Activated T-cell treated with anti-CD3 and anti-CD28 coated beads, Interleukin-2, amount 50 U/mL, for 4 hours (primary cell): Measurements from ENCODE around the gene DUSP10. TPM values are rescaled to one million over a fixed set of nuclear protein-coding genes. Genes with fewer than 3 reads are reported as not detected.

ENCODE experiments used
- ATAC-seq, 2 donors: fragments of 200-7000 bp; cut with Tn5 transposase; one replicate each; pipeline ENCODE4 v1.10.0; 2021
- DNase-seq: peaks from one replicate; pipeline ENCODE4 v3.0.0-alpha.2; 2020
- H3K27me3 Mint-ChIP-seq: one replicate; pipeline ENCODE4 v1.8.0; 2021; ENCODE audit warnings: low read depth, mixed read lengths
- H3K36me3 Mint-ChIP-seq: one replicate; pipeline ENCODE4 v1.8.0; 2022; ENCODE audit warnings: mixed read lengths; ENCODE audit not compliant: insufficient read depth
- H3K4me1 Mint-ChIP-seq: one replicate; pipeline ENCODE4 v1.8.0; 2021; ENCODE audit warnings: low read depth, mixed read lengths
- H3K4me3 Mint-ChIP-seq: one replicate; pipeline ENCODE4 v1.8.0; 2021; ENCODE audit warnings: mild to moderate bottlenecking, moderate library complexity, mixed read lengths
- H3K9me3 Mint-ChIP-seq: one replicate; pipeline ENCODE4 v1.8.0; 2021; ENCODE audit warnings: mixed read lengths
- total RNA-seq, 3 donors: library from RNA; stranded (reverse); gene quantifications; one replicate each; pipeline ENCODE4 v1.2.1, GENCODE V29; 2021

The DUSP10 gene
- total RNA-seq, 3 donors from 2014 or later: 9.4 to 17.1 (median 12.4) TPM

- ATAC-seq: no peak
- Mint-ChIP-seq H3K27me3 (no peaks in the 10 kb centered on the region), H3K9me3 (no peaks in the 10 kb centered on the region), H3K4me3 (no peak overlapping the region), H3K36me3 (peaks cover 39% of the 10 kb centered on the region), H3K4me1 (peaks cover 71% of the 10 kb centered on the region)
- no peak for DNase-seq
Measured at GRCh38 chr1:221734187-221734586, 7.7 kb downstream of the DUSP10 start.

- H3K27me3 Mint-ChIP-seq: no peaks in the 10 kb centered on the region
- DNase-seq (no peak), ATAC-seq (no peak)
- H3K4me3 Mint-ChIP-seq: no peak overlapping the region
- peaks cover 82% of the 10 kb centered on the region for H3K4me1 Mint-ChIP-seq
- H3K9me3 Mint-ChIP-seq: no peaks in the 10 kb centered on the region
- peaks cover 22% of the 10 kb centered on the region for H3K36me3 Mint-ChIP-seq
Measured at GRCh38 chr1:221732052-221732451, 9.8 kb downstream of the DUSP10 start.

GRCh38 chr1:221729771-221730330, 12.0 kb downstream of the DUSP10 start:
- peaks cover 10% of the 10 kb centered on the region for H3K36me3 Mint-ChIP-seq
- DNase-seq: no peak
- peaks cover 85% of the 10 kb centered on the region for H3K4me1 Mint-ChIP-seq
- H3K27me3 Mint-ChIP-seq: no peaks in the 10 kb centered on the region
- no peak for ATAC-seq
- no peaks in the 10 kb centered on the region for H3K9me3 Mint-ChIP-seq
- no peak overlapping the region for H3K4me3 Mint-ChIP-seq

- peaks cover 76% of the 10 kb centered on the region for H3K4me1 Mint-ChIP-seq
- H3K9me3 Mint-ChIP-seq: no peaks in the 10 kb centered on the region
- H3K36me3 Mint-ChIP-seq: peaks cover 16% of the 10 kb centered on the region
- no peak for DNase-seq
- ATAC-seq: no peak
- no peak overlapping the region for H3K4me3 Mint-ChIP-seq
- no peaks in the 10 kb centered on the region for H3K27me3 Mint-ChIP-seq
Measured at GRCh38 chr1:221728037-221728505, 13.8 kb downstream of the DUSP10 start.

- Mint-ChIP-seq H3K9me3 (peaks cover 3% of the 10 kb centered on the region), H3K27me3 (no peaks in the 10 kb centered on the region), H3K36me3 (peaks cover 23% of the 10 kb centered on the region), H3K4me3 (no peak overlapping the region), H3K4me1 (peaks cover 75% of the 10 kb centered on the region)
- no peak for DNase-seq
- ATAC-seq: no peak
Measured at GRCh38 chr1:221727146-221728036, 14.5 kb downstream of the DUSP10 start.

GRCh38 chr1:221725735-221726672, 15.9 kb downstream of the DUSP10 start:
- Mint-ChIP-seq H3K36me3 (peaks cover 29% of the 10 kb centered on the region), H3K27me3 (no peaks in the 10 kb centered on the region), H3K9me3 (peaks cover 5% of the 10 kb centered on the region), H3K4me1 (peaks cover 74% of the 10 kb centered on the region), H3K4me3 (peak overlapping the region; percentile 67)
- ATAC-seq: peak; percentile 84 to 89
- DNase-seq: no peak

GRCh38 chr1:221724931-221725605, 16.8 kb downstream of the DUSP10 start:
- H3K4me1 Mint-ChIP-seq: peaks cover 69% of the 10 kb centered on the region
- no peak for ATAC-seq
- no peak for DNase-seq
- H3K9me3 Mint-ChIP-seq: peaks cover 5% of the 10 kb centered on the region
- no peak overlapping the region for H3K4me3 Mint-ChIP-seq
- no peaks in the 10 kb centered on the region for H3K27me3 Mint-ChIP-seq
- H3K36me3 Mint-ChIP-seq: peaks cover 29% of the 10 kb centered on the region

GRCh38 chr1:221723848-221724236, 18.0 kb downstream of the DUSP10 start:
- Mint-ChIP-seq H3K4me3 (no peak overlapping the region), H3K4me1 (peaks cover 60% of the 10 kb centered on the region), H3K36me3 (peaks cover 27% of the 10 kb centered on the region), H3K9me3 (peaks cover 5% of the 10 kb centered on the region), H3K27me3 (no peaks in the 10 kb centered on the region)
- no peak for ATAC-seq
- DNase-seq: no peak

GRCh38 chr1:221723018-221723847, 18.7 kb downstream of the DUSP10 start:
- H3K4me1 Mint-ChIP-seq: peaks cover 54% of the 10 kb centered on the region
- peaks cover 31% of the 10 kb centered on the region for H3K36me3 Mint-ChIP-seq
- DNase-seq (no peak), ATAC-seq (no peak)
- no peaks in the 10 kb centered on the region for H3K27me3 Mint-ChIP-seq
- H3K9me3 Mint-ChIP-seq: peaks cover 5% of the 10 kb centered on the region
- H3K4me3 Mint-ChIP-seq: no peak overlapping the region

- Mint-ChIP-seq H3K27me3 (no peaks in the 10 kb centered on the region), H3K9me3 (peaks cover 5% of the 10 kb centered on the region), H3K4me3 (no peak overlapping the region), H3K36me3 (peaks cover 32% of the 10 kb centered on the region), H3K4me1 (peaks cover 46% of the 10 kb centered on the region)
- DNase-seq: no peak
- ATAC-seq: no peak
Measured at GRCh38 chr1:221722254-221723017, 19.5 kb downstream of the DUSP10 start.

- H3K9me3 Mint-ChIP-seq: peaks cover 5% of the 10 kb centered on the region
- no peak overlapping the region for H3K4me3 Mint-ChIP-seq
- peaks cover 36% of the 10 kb centered on the region for H3K4me1 Mint-ChIP-seq
- no peak for ATAC-seq
- peaks cover 38% of the 10 kb centered on the region for H3K36me3 Mint-ChIP-seq
- H3K27me3 Mint-ChIP-seq: no peaks in the 10 kb centered on the region
- DNase-seq: no peak
Measured at GRCh38 chr1:221720545-221720944, 21.3 kb downstream of the DUSP10 start.

- no peaks in the 10 kb centered on the region for H3K27me3 Mint-ChIP-seq
- ATAC-seq (no peak), DNase-seq (no peak)
- H3K4me3 Mint-ChIP-seq: no peak overlapping the region
- peaks cover 38% of the 10 kb centered on the region for H3K36me3 Mint-ChIP-seq
- peaks cover 34% of the 10 kb centered on the region for H3K4me1 Mint-ChIP-seq
- H3K9me3 Mint-ChIP-seq: peaks cover 5% of the 10 kb centered on the region
Measured at GRCh38 chr1:221719987-221720386, 21.9 kb downstream of the DUSP10 start.

- Mint-ChIP-seq H3K36me3 (peaks cover 34% of the 10 kb centered on the region), H3K4me3 (no peak overlapping the region), H3K9me3 (peaks cover 5% of the 10 kb centered on the region), H3K27me3 (no peaks in the 10 kb centered on the region), H3K4me1 (peaks cover 36% of the 10 kb centered on the region)
- ATAC-seq (no peak), DNase-seq (no peak)
Measured at GRCh38 chr1:221719278-221719597, 22.7 kb downstream of the DUSP10 start.
